Suprapubic skin (tissue), 4 donors: ENCODE results near the gene SMCO1.

Source experiments
- EP300 ChIP-seq: sonication (generic); formaldehyde crosslinking; IDR thresholded peaks from one replicate; pipeline ENCODE4 v1.6.1; 2017; ENCODE audit warnings: antibody characterized with exemption
- POLR2A ChIP-seq, 2 donors: fragments of 450-650 bp; IDR thresholded peaks; one replicate each; pipeline ENCODE4 v1.6.1; 2017; ENCODE audit warnings: antibody characterized with exemption in 2 of 2, mild to moderate bottlenecking in 2 of 2, moderate library complexity in 2 of 2
- POLR2AphosphoS5 ChIP-seq, 3 donors: sonication (generic); formaldehyde crosslinking; IDR thresholded peaks; one replicate each; pipeline ENCODE4 v1.6.1; 2017; ENCODE audit warnings: antibody characterized with exemption in 3 of 3
- TF ChIP-seq, protein P1 (sequence below), 2 donors: fragments of 200-600 bp in 1 of 2; fragments of 450-650 bp in 1 of 2; sonication (generic) in 1 of 2; IDR thresholded peaks; one replicate each; pipeline ENCODE4 v1.5.1; 2016 to 2019; ENCODE audit warnings: antibody characterized with exemption in 2 of 2, mild to moderate bottlenecking in 1 of 2, moderate library complexity in 1 of 2

DNA sequence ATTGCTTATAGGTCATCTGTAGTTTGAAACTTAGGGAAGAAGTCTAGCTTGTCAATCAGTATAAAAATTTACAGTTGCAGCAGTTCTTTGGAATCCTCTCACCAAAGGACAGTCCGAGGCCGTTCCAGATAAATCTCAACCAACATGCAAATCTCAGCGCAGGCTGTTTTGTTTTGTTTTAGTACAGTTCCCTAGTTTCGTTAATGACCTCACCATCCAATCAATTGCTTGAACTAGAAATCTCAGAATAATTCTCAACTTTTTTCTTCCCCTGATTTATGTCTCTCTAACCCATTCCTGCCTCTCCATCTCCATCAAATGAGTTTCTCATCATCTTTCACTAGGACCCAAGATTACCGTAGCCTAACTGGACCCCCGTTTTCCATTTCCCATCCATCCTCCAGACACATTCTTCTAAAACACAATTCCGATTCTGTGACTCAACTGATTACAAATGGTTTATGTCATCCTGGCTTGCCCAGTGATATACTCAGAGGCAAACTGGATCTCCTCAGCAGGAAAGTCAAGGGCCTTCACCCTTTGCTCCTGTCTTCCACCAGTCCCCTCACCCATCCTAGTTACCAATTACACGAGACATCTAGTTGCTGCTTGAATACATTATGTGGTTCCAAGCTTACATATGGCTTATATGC lies 1.3 kb downstream of the SMCO1 start:
- TF ChIP-seq, protein P1, sequence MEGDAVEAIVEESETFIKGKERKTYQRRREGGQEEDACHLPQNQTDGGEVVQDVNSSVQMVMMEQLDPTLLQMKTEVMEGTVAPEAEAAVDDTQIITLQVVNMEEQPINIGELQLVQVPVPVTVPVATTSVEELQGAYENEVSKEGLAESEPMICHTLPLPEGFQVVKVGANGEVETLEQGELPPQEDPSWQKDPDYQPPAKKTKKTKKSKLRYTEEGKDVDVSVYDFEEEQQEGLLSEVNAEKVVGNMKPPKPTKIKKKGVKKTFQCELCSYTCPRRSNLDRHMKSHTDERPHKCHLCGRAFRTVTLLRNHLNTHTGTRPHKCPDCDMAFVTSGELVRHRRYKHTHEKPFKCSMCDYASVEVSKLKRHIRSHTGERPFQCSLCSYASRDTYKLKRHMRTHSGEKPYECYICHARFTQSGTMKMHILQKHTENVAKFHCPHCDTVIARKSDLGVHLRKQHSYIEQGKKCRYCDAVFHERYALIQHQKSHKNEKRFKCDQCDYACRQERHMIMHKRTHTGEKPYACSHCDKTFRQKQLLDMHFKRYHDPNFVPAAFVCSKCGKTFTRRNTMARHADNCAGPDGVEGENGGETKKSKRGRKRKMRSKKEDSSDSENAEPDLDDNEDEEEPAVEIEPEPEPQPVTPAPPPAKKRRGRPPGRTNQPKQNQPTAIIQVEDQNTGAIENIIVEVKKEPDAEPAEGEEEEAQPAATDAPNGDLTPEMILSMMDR (IDR thresholded peaks at IDR 0.05): no peak
- TF ChIP-seq EP300: no peak
- no peak for TF ChIP-seq POLR2A (IDR thresholded peaks at IDR 0.05)
- no peak for TF ChIP-seq POLR2AphosphoS5 (IDR thresholded peaks at IDR 0.05)
